GM12878 (cell line): Measurements from ENCODE around the gene NFIX. TPM values are rescaled to one million over a fixed set of nuclear protein-coding genes. Genes with fewer than 3 reads are reported as not detected.

Source experiments
- ATAC-seq: fragments of 200-7000 bp; cut with Tn5 transposase; 3 replicates; pipeline ENCODE4 v1.9.1; 2020; ENCODE audit warnings: mild to moderate bottlenecking, moderate library complexity
- BruUV-seq: library from RNA; stranded (reverse); fragments of 400-500 nt; replicated peaks from 2 replicates; lab custom pipeline; 2021; lab: Mats Ljungman, UMichigan
- CTCF ChIA-PET: fragments of 300-600 bp; sonication (Branson Sonifier 250); formaldehyde crosslinking; extraction: SDS; loops from one replicate; lab custom pipeline; 2021; ENCODE audit warnings: inconsistent platforms; lab: Yijun Ruan, JAX
- POLR2A ChIA-PET: fragments of 350-600 bp; formaldehyde crosslinking; extraction: SDS; loops from one replicate; lab custom pipeline; 2021; ENCODE audit warnings: inconsistent platforms; lab: Charles Lee
- RAD21 ChIA-PET: fragments of 300-600 bp; sonication (Branson Sonifier 250); formaldehyde crosslinking; loops from one replicate; lab custom pipeline; 2023; ENCODE audit warnings: antibody characterized with exemption; ENCODE audit not compliant: unreplicated experiment; lab: Charles Lee
- SMC1A ChIA-PET: fragments of 300-600 bp; sonication (Branson Sonifier 250); formaldehyde crosslinking; loops from one replicate; lab custom pipeline; 2023; ENCODE audit not compliant: unreplicated experiment, uncharacterized antibody; lab: Charles Lee
- DNase-seq: peaks from one replicate; pipeline ENCODE4 v3.0.0-alpha.2; 2011; ENCODE audit warnings: low read depth, low spot score
- FAIRE-seq: peaks from 3 replicates; lab custom pipeline; 2011; peaks lifted over from hg19 to GRCh38; lab: Jason Lieb, UNC
- H2AFZ ChIP-seq: 2 replicates; pipeline ENCODE4 v1.6.0; 2011; ENCODE audit warnings: low read depth, low read length, control low read depth; ENCODE audit not compliant: control insufficient read depth
- H3K27ac ChIP-seq: 2 replicates; pipeline ENCODE4 v1.5.1; 2011; ENCODE audit warnings: control low read depth; ENCODE audit not compliant: control insufficient read depth, insufficient read depth
- H3K27me3 ChIP-seq, 2 experiments: replicated peaks in 1 of 2; 2 replicates each; pipeline versions ENCODE4 v1.6.0 to v1.6.1; 2011; ENCODE audit warnings: low read length in 1 of 2; ENCODE audit not compliant: control insufficient read depth in 2 of 2, insufficient read depth in 2 of 2
- H3K36me3 ChIP-seq, 2 experiments: 2 replicates each; pipeline ENCODE4 v1.5.1; 2011; ENCODE audit warnings: low read length in 1 of 2; ENCODE audit not compliant: control insufficient read depth in 2 of 2, insufficient read depth in 2 of 2
- H3K4me1 ChIP-seq: 2 replicates; pipeline ENCODE4 v1.6.1; 2011; ENCODE audit warnings: mild to moderate bottlenecking, low read length, moderate library complexity, mixed read lengths; ENCODE audit not compliant: control insufficient read depth, insufficient read depth
- H3K4me2 ChIP-seq: 2 replicates; pipeline ENCODE4 v1.6.0; 2011; ENCODE audit warnings: control low read depth; ENCODE audit not compliant: control insufficient read depth, insufficient read depth
- H3K4me3 ChIP-seq: fragments of 200-600 bp; sonication (generic); 2 replicates; pipeline ENCODE4 v1.5.1; 2016
- H3K79me2 ChIP-seq: 2 replicates; pipeline ENCODE4 v1.6.0; 2011; ENCODE audit warnings: low read length; ENCODE audit not compliant: control insufficient read depth, insufficient read depth
- H3K9ac ChIP-seq: 2 replicates; pipeline ENCODE4 v1.8.0; 2011; ENCODE audit warnings: low read length, control low read depth, mixed read lengths; ENCODE audit not compliant: control insufficient read depth, insufficient read depth
- H3K9me3 ChIP-seq: replicated peaks from 3 replicates; pipeline ENCODE4 v1.5.1; 2011; ENCODE audit warnings: mild to moderate bottlenecking, low read length; ENCODE audit not compliant: control insufficient read depth, insufficient read depth
- H4K20me1 ChIP-seq: 2 replicates; pipeline ENCODE4 v1.6.0; 2011; ENCODE audit not compliant: control insufficient read depth, insufficient read depth
- CTCF ChIP-seq, 3 experiments: IDR thresholded peaks in 2 of 3; conservative IDR thresholded peaks in 1 of 3; 2 replicates each; pipeline ENCODE4 v1.5.1; 2011; ENCODE audit warnings: low read depth in 3 of 3, low read length in 3 of 3, mild to moderate bottlenecking in 3 of 3, control low read depth in 2 of 3, moderate library complexity in 2 of 3, inconsistent platforms in 1 of 3, mixed read lengths in 1 of 3; ENCODE audit not compliant: control insufficient read depth in 2 of 3, insufficient read depth in 1 of 3; ENCODE audit errors: extremely low read depth in 1 of 3
- E2F8 ChIP-seq: fragments of 450-650 bp; IDR thresholded peaks from 2 replicates; pipeline ENCODE4 v1.6.1; 2018; ENCODE audit warnings: mild to moderate bottlenecking, low read depth, moderate library complexity; ENCODE audit not compliant: partially characterized antibody
- EP300 ChIP-seq, 2 experiments: fragments of 150-350 bp in 1 of 2; IDR thresholded peaks; 2 replicates each; pipeline ENCODE4 v1.6.1; 2011 to 2012; ENCODE audit warnings: low read depth in 2 of 2, low read length in 2 of 2, borderline replicate concordance in 1 of 2, improper control_type of control experiment in 1 of 2, inconsistent platforms in 1 of 2; ENCODE audit not compliant: control insufficient read depth in 1 of 2
- ESRRA ChIP-seq: IDR thresholded peaks from 2 replicates; pipeline ENCODE4 v1.6.1; 2012; ENCODE audit warnings: mild to moderate bottlenecking, low read length, improper control_type of control experiment
- HCFC1 ChIP-seq: fragments of 150-350 bp; IDR thresholded peaks from 2 replicates; pipeline ENCODE4 v1.6.1; 2014; ENCODE audit warnings: low read length
- KDM1A ChIP-seq: fragments of 200-600 bp; sonication (generic); IDR thresholded peaks from 2 replicates; pipeline ENCODE4 v1.6.1; 2016; ENCODE audit warnings: borderline replicate concordance
- NFIC ChIP-seq: IDR thresholded peaks from 2 replicates; pipeline ENCODE4 v1.6.1; 2012; ENCODE audit warnings: low read depth, mild to moderate bottlenecking, inconsistent platforms, low read length, moderate library complexity
- PML ChIP-seq: IDR thresholded peaks from 2 replicates; pipeline ENCODE4 v1.6.1; 2012; ENCODE audit warnings: low read length, inconsistent platforms
- POLR2AphosphoS2 ChIP-seq: IDR thresholded peaks from 2 replicates; pipeline ENCODE4 v1.6.1; 2011; ENCODE audit warnings: low read depth, mild to moderate bottlenecking, low read length, improper control_type of control experiment, moderate library complexity
- PRDM15 ChIP-seq: fragments of 450-650 bp; formaldehyde crosslinking; IDR thresholded peaks from 2 replicates; pipeline ENCODE4 v1.4.0; 2020; ENCODE audit warnings: mild to moderate bottlenecking, moderate library complexity
- RFX5 ChIP-seq: IDR thresholded peaks from 2 replicates; pipeline ENCODE4 v1.6.1; 2011; ENCODE audit warnings: low read depth, low read length, improper control_type of control experiment
- SIN3A ChIP-seq: IDR thresholded peaks from 2 replicates; pipeline ENCODE4 v1.6.1; 2012; ENCODE audit warnings: low read depth, low read length, improper control_type of control experiment
- STAT1 ChIP-seq: fragments of 450-650 bp; conservative IDR thresholded peaks from 2 replicates; pipeline ENCODE4 v1.6.1; 2014; ENCODE audit warnings: antibody characterized with exemption, mild to moderate bottlenecking
- STAT3 ChIP-seq: IDR thresholded peaks from 2 replicates; pipeline ENCODE4 v1.6.1; 2011; ENCODE audit warnings: low read depth, low read length, improper control_type of control experiment
- TAF1 ChIP-seq: IDR thresholded peaks from 2 replicates; pipeline ENCODE4 v1.6.1; 2011; ENCODE audit warnings: mild to moderate bottlenecking, low read depth, low read length, borderline replicate concordance
- ZNF24 ChIP-seq: fragments of 450-650 bp; IDR thresholded peaks from 2 replicates; pipeline ENCODE4 v1.6.1; 2017; ENCODE audit warnings: antibody characterized with exemption, mild to moderate bottlenecking
- ZSCAN29 ChIP-seq: fragments of 450-650 bp; IDR thresholded peaks from 2 replicates; pipeline ENCODE4 v1.6.1; 2017; ENCODE audit warnings: mild to moderate bottlenecking, moderate library complexity
- WGBS: methylation state at CpG from one replicate; pipeline ENCODE4 v1.1.6; 2016; ENCODE audit warnings: low lambda C conversion rate; ENCODE audit not compliant: insufficient replicate concordance, insufficient coverage; ENCODE audit errors: missing lambda C conversion rate; 5-methylcytosine and 5-hydroxymethylcytosine counted together
- in situ Hi-C: fragments of 300-500 bp; cut with MboI; formaldehyde crosslinking; loops from 9 replicates; pipeline ENCODE4 v1.14.3; 2018; ENCODE audit warnings: mixed read lengths
- intact Hi-C: fragments of 100-400 bp; cut with micrococcal nuclease; formaldehyde crosslinking; loops from one replicate; pipeline ENCODE4 v1.14.2; 2022; ENCODE audit not compliant: unreplicated experiment
- polyA plus RNA-seq, 11 experiments: library from polyadenylated mRNA; depleted of rRNA in 4 of 11; unstranded in 6 of 11; stranded (reverse) in 5 of 11; fragments of >200 nt; fragmentation: Nextera tagmentation in 4 of 11; fragmentation: Illumina TruSeq in 1 of 11; extraction: Ambion mirVana in 4 of 11; extraction: Trizol in 1 of 11; gene quantifications; 1 replicate in 1 of 11; 2 replicates in 10 of 11; pipeline versions ENCODE4 v1.2.1 to v1.2.3, GENCODE V29; 2011 to 2016; ENCODE audit warnings: inconsistent platforms in 2 of 11, missing spikeins in 2 of 11, low read depth in 1 of 11
- total RNA-seq, 4 experiments: library from RNA; depleted of rRNA in 3 of 4; stranded (reverse); fragments of >200 nt in 3 of 4; fragmentation: Illumina TruSeq in 1 of 4; extraction: Trizol in 1 of 4; gene quantifications; 2 replicates each; pipeline versions ENCODE4 v1.2.1 to v1.2.3, GENCODE V29; 2013 to 2021

Gene NFIX
- total and polyA plus RNA-seq, 10 of the 15 experiments (the other 5 are each of a cell fraction or from before 2014, with no cell fraction given): 0.02 to 2.2 (median 0.28) TPM

GRCh38 chr19:12982648-12983047 lies 12.6 kb upstream of the NFIX start:
- 83% methylated on average over 6 of the region's 6 CpGs for WGBS
- in situ Hi-C loops (no loop called here), intact Hi-C loops (no loop called here)
- Histone ChIP-seq H4K20me1 (no peaks in the 10 kb centered on the region), H3K4me2 (no peak overlapping the region), H3K36me3 (no peaks in the 10 kb centered on the region), H3K9ac (no peak overlapping the region), H3K4me1 (no peaks in the 10 kb centered on the region; the same call in 1 of the 2 replicates), H3K27me3 (peaks cover 0 to 3% of the 10 kb centered on the region in 2 experiments; a peak in 1 of 4 replicates), H3K27ac (no peak overlapping the region), H2AFZ (no peak overlapping the region), H3K79me2 (no peaks in the 10 kb centered on the region), H3K4me3 (no peak overlapping the region), H3K9me3 (no peaks in the 10 kb centered on the region)
- ChIA-PET SMC1A (interaction anchor here (7.5 kb wide), 1 partner anchor 79 kb away, joined by 45 read pairs; no protein-coding TSS in a partner anchor), POLR2A (no interaction called here), RAD21 (no interaction called here), CTCF (interaction anchor here (0.5 to 13.5 kb wide), 6 partner anchors 17 to 111 kb away, joined by 4 to 247 read pairs (median 7); no protein-coding TSS in a partner anchor)
- BruUV-seq: no TSS peak
- no peak for ATAC-seq
- DNase-seq: no peak
- FAIRE-seq: no peak
- TF ChIP-seq CTCF (IDR thresholded peaks at IDR 0.05 in 2 of 3, conservative IDR thresholded peaks at IDR 0.05 in 1 of 3; ENCODE audit: control insufficient read depth in 2 of 3, extremely low read depth in 1 of 3, insufficient read depth in 1 of 3, low read depth in 3 of 3, low read length in 3 of 3) (no peak), ZNF24 (no peak), POLR2AphosphoS2 (no peak), SIN3A (no peak), PML (no peak), PRDM15 (no peak), STAT1 (no peak), KDM1A (no peak), TAF1 (no peak), EP300 (IDR thresholded peaks at IDR 0.05; ENCODE audit: borderline replicate concordance in 1 of 2, control insufficient read depth in 1 of 2, low read depth in 2 of 2, low read length in 2 of 2) (no peak), STAT3 (no peak), ZSCAN29 (no peak), RFX5 (no peak), ESRRA (no peak), E2F8 (no peak), HCFC1 (no peak), NFIC (no peak)
